ENCODE measurements around the gene COX19.
A peak's percentile ranks its signal among the peaks of the same experiment; 100 is the strongest.

The COX19 gene

DNA sequence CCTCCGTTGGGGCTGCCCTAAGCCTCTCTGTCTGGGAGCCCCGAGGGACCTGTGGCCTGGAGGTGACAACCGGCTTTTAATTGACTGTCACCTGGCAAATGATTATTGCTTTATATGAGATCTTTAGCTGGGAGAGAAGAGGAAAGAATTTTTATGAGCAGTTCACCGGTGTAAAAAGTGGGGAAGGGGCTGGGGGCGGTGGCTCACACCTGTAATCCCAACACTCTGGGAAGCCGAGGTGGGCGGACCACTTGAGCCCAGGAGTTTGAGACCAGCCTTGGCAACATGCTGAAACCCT lies 2.6 kb upstream of the COX19 start:
- DNase-seq (ENCODE audit: low spot score), result no peak

- DNase-seq (ENCODE audit: low spot score), result no peak
These were observed 2.1 kb upstream of the COX19 start for GRCh38 chr7:977326-978048.

DNA sequence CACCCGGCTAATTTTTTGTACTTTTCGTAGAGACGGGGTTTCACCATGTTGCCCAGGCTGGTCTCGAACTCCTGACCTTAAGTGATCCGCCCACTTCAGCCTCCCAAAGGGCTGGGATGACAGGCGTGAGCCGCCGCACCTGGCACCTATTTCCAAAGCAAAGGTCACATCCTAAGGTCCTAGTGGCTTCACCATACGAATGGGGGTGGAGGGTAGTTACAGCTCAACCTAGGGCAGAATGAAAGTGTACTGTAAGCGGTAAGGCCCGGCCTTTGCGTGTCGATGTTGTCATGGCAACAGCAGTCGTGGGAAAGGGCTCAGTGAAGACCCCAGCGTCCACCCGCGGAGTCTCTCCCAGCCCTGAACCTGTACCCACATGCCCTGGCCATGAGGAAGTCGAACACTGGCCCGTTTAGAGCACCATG lies 1.6 kb upstream of the COX19 start:
- no peak for DNase-seq (ENCODE audit: low spot score)

- DNase-seq (ENCODE audit: low spot score), result no peak
These were observed 539 bp upstream of the COX19 start for GRCh38 chr7:975702-976473.

- peak; percentile 6 for DNase-seq (ENCODE audit: low spot score)
These were observed 1.2 kb downstream of the COX19 start for GRCh38 chr7:974172-974571.

GRCh38 chr7:973312-973711 lies 2.0 kb downstream of the COX19 start:
- DNase-seq (ENCODE audit: low spot score), result no peak

GRCh38 chr7:972676-973309 lies 2.6 kb downstream of the COX19 start:
- DNase-seq (ENCODE audit: low spot score), result no peak

DNA sequence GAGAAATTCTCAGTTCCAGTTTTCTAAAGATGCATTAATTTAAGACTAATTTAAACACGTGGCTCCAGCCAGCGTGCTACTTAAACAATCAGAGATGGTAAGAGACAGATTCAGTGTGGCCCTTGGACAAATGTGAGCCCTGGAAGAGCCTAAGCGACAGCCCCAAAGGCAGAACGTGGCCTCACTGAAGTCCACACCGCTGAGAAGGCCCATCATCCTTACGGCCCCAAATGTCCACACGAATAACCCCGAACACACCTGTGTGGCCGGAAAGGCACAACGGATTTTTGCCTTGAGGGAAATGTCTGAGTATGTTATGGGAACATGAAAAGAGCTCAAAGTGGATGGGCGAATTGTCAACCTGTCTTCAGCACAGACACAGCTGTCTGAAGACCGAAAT lies 3.2 kb downstream of the COX19 start:
- DNase-seq (ENCODE audit: low spot score), result no peak

DNA sequence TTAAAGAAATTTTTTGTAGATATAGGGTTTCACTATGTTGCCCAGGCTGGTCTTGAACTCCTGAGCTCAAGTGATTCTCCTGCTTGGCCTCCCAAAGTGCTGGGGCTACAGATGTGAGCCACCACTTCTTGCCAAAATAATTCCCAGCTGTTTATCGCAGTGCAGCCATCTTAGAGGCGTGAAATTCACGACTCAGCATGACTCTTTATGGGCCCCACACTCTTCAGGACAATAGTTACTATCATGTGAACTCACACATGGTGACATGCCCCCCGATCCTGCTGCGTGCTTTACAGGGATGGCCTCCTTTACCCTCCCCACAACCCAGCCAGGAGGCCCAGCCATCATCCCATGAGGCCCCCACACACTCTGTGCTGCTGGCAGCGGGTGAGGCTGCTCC lies 4.6 kb downstream of the COX19 start:
- DNase-seq (ENCODE audit: low spot score), result no peak

DNA sequence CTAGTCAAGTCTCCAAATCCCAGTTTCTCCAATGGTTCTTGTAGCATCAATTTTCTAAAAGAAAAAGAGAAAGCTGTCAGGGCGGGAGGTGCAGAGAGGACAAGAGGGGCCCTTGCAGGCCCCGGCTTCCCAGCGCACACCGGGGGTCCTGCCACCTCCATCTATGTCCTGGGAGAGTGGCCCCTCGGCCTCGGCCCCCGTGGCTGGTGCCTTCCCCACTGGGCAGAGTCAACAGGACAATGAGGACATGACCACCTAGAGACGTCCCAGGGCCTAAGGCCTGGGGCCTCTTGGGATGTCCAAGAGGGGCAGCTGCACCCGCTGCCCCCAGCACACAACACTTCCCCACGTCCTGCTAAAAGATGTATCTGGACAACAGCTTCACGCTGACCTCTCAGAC lies 5.9 kb downstream of the COX19 start:
- DNase-seq (ENCODE audit: low spot score), result no peak

GRCh38 chr7:968205-969105 lies 6.9 kb downstream of the COX19 start:
- DNase-seq (ENCODE audit: low spot score), result no peak

DNA sequence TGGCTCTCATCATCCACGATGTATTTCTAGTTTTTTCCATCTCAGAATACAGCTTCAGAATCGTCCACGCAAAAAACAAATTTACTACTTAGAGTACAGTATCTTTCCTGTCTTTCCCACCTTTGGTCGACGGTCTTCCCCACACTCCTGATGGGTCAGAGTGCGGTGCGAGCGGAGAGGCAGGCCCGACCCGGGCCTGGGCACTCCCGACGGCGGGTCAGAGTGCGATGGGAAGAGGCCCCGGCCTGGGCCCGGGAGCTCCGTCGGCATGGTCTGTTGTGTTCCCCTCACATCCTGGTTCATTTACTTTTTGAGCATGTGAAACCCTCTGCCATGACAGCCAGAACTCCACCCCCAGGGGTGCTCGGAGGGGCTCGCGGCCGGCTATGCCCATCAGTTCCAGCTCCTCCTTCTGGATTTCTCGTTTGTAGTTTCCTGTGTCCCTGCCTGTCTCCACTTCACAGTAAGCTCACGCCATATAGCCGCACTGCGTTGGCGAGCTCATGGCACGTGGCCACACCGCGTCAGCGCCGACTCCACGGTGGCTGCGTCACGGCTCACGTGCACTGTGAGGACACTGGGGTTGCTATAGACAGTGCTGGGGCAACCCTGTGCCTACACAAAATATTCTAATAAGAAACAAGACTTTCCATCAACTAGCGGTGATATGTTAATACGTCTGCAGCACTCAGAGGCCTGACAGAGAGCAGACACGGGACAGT lies 7.8 kb downstream of the COX19 start:
- no peak for DNase-seq (ENCODE audit: low spot score)

DNA sequence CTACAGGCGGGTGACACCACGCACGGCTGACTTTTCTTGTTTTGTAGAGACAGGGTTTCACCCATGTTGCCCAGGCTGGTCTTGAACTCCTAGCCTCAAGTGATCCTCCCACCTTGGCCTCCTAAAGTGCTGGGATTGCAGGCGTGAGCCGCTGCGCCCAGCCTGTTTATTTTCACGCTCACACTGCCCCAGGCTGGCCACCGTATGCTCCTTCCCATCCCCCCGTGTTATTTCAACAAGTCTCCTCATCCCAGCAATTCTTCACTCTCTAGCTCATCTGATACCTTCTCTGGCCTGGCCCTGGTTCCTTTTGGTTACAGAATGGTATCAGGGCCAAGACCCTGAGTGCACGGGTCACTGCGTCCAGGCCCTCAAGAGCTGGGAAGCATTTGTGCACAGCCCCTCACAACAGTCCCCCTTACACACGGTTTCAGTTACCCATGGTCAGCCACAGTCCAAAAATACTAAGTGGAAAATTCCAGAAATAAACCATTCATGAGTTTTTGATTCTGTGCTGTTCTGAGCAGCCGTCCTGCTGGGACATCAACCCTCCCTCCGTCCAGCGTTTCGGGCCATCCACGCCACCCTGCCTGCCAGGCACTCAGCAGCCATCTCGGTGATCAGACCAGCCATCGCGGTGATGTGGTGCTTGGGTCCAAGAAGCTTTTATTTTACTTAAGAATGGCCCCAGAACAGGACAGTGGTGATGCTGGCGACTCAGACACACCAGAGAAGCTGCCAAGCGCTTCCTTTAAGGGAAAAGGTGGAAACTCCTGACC lies 8.9 kb downstream of the COX19 start:
- no peak for DNase-seq (ENCODE audit: low spot score)

DNA sequence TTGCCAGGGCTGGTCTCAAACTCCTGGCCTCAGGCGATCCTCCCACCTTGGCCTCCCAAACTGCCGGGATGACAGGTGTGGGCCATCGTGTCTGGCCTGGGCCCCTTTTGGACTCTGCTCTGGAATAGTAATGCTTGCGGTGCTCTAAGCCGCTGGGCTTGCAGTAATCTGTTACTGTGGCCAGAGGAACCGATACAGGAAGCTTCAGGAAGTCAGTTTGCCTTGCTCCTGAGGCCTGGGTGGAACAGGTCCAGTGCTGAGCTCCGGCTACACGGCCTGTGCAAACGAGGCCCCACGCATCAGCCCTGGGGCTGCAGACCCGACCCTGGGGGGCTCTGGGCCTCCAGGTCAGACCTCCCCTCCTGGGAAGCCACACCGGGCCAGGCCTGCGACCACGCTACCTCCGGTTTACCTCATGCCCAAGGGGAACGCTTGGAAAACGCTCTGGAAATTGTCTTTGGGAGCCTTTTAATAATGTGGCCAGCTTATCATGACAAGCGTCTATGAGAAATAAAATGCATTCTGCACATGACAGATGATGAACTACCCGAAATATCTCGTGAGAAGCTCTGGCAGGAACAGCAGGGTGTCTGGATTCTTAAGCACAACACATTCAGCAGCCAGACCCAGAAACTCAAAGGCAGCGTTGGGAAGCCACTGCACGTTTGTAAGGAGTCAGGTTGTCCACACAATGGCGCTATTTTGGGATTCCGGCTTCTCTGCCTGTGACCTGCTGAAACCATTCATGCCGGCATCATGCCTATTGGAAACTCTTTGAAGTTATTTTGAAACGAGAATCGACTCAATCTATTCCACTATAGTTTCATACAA lies 10.7 kb downstream of the COX19 start:
- DNase-seq (ENCODE audit: low spot score), result no peak

DNA sequence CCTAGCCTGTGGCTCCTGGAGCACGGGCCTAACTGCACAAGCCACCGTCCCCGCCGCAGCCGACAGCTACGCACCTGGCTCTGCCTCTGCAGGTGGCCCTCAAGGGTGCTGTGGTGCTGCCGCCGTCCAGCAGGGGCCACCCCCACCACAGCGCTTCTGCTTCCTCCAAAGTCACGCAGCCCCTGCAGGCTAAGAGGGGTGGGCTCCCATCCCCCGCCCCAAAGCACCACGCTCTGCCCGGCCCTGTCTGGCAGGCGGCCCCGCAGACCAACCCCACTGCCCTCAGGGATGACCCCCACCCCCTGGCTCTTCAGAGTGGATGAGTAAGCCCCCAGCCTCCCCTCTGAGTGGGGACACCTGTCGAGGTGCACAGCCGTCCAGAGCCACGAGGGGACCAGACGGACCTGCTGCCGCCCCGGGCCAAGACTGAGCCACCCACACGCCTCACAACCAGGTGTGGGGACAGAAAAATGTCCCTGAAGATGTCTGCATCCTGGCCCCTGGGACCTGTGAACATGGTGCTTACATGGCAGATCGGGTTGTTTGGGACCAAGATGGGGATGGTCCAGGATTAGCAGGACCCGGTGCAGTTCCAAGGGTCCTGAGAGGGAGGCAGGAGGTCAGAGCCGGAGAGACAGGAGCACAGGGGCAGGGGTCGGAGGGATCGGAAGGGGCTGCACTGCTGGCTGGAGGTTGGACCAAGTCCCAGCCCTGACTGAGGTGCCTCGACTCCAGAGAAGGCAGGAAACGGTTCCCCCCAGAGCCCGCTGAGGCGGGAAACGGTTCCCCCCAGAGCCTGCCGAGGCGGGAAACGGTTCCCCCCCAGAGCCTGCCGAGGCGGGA lies 11.9 kb downstream of the COX19 start:
- DNase-seq (ENCODE audit: low spot score), result peak; percentile 9

DNA sequence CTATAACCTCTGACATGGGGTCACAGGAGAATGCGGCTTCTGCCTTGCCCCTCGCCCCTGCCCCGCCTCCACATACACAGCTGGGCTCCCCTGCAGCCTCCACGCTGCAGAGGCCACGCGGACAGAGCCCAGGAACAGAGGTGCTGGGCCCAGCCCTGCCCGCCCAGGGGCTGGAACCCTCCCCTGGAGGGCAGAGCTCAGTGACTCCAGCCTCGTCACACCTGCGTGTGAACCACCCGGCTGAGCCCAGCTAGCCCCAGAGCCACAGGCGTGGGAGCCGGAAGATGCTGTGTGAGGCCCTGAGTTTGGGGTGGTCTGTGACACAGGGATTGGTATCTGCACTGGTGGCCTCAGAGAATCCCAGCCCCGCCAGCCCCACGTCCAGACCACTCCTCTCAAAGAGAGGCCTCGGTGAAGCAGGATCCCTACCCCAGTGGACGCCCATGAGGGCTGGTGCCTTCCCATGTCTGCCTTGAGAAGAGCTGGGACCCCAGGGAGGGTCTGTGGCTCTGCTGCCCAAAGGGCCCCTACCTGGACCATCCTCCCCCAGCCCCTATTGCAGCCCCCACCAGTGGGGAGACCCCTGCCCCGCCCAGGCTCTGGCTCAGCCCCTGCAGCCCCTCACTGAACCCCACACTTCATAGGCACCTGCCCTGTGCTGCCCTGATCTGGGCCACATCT lies 12.8 kb downstream of the COX19 start:
- DNase-seq (ENCODE audit: low spot score), result no peak

GRCh38 chr7:961546-962400 lies 13.6 kb downstream of the COX19 start:
- DNase-seq (ENCODE audit: low spot score), result no peak

Data from CD4-positive, alpha-beta T cell treated with Interleukin-15 for 4 hours (primary cell).